ENCODE data around the gene SYT1. TPM values are rescaled to one million over a fixed set of nuclear protein-coding genes. Genes with fewer than 3 reads are reported as not detected.

SYT1 gene
- total RNA-seq, 1 experiment from 2014 or later = 15.8 TPM

DNA sequence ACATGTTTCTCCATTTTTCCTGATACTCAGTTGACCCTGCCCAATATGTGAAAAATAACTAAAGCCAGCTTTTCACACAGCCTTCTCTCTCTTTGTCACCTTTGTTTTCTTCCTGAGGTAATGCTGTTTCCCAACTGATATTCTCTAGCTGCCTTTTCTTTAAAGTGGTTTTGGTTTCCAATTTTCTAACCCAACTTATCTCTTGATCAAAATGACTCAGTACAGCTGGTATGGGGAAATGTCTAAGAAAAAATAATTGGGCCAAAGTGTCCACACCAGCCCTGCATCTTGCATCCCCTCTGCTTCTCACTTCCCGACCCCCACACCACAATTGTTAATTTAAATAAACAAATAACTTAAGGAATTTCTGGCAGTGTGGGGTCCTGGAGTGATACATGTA lies 193.8 kb downstream of the SYT1 start:
- no peak overlapping the region for H2AK5ac ChIP-seq (ENCODE audit: insufficient read length, low read length)
- Mint-ChIP-seq H3K4me1 (peaks cover 19 to 25% of the 10 kb centered on the region in 2 experiments), H3K27me3 (ENCODE audit: low read depth) (no peaks in the 10 kb centered on the region), H3K4me3 (no peak overlapping the region), H3K27ac (peak overlapping the region in 1 of 3 experiments; percentile 32; a peak in 2 of 7 replicates), H3K36me3 (ENCODE audit: insufficient read depth in 1 of 3, low read depth in 3 of 3) (no peaks in the 10 kb centered on the region), H3K9me3 (no peaks in the 10 kb centered on the region)
- no peaks in the 10 kb centered on the region for H3K27me3 ChIP-seq (ENCODE audit: insufficient read depth, low read length)
- H2BK120ac ChIP-seq (ENCODE audit: low read depth, low read length, poor library complexity, severe bottlenecking) = no peak overlapping the region
- H3K79me2 ChIP-seq (ENCODE audit: insufficient read depth, low read length) = no peaks in the 10 kb centered on the region
- H3K56ac ChIP-seq (ENCODE audit: insufficient read length, low read depth, low read length) = no peak overlapping the region
- H3K18ac ChIP-seq (ENCODE audit: insufficient read length, low read depth, low read length) = no peak overlapping the region
- H3K79me1 ChIP-seq (ENCODE audit: insufficient read depth, low read depth, low read length, poor library complexity, severe bottlenecking) = no peaks in the 10 kb centered on the region
- no peak overlapping the region for H4K91ac ChIP-seq (ENCODE audit: insufficient read length, low read depth, low read length)
- H3K23me2 ChIP-seq (ENCODE audit: insufficient read length, low read depth, low read length, poor library complexity, severe bottlenecking) = no peaks in the 10 kb centered on the region
- no peak for TF ChIP-seq CTCF (conservative IDR thresholded peaks at IDR 0.05)
- H2BK5ac ChIP-seq (ENCODE audit: insufficient read length, low read length) = no peak overlapping the region
- no peak overlapping the region for H3K4ac ChIP-seq (ENCODE audit: low read depth, low read length)
- H4K5ac ChIP-seq (ENCODE audit: insufficient read length, low read depth, low read length) = no peak overlapping the region
- H3K4me2 ChIP-seq (ENCODE audit: insufficient read depth, insufficient read length, low read length) = no peak overlapping the region
- H2BK15ac ChIP-seq (ENCODE audit: low read depth, low read length) = no peak overlapping the region
- no peak overlapping the region for H3K9ac ChIP-seq (ENCODE audit: extremely low read depth, insufficient read length, low read length)
- H2BK12ac ChIP-seq (ENCODE audit: insufficient read length, low read depth, low read length) = no peak overlapping the region
- H4K8ac ChIP-seq (replicated peaks; ENCODE audit: insufficient read length, low read depth, low read length) = no peak overlapping the region
- no peak overlapping the region for H3K14ac ChIP-seq (ENCODE audit: insufficient read depth, low read length)
- H3K9me3 ChIP-seq (ENCODE audit: control insufficient read depth, low read depth, low read length) = no peaks in the 10 kb centered on the region
- no peak overlapping the region for H2BK20ac ChIP-seq (ENCODE audit: low read depth, low read length, poor library complexity, severe bottlenecking)
- no peak overlapping the region for H3T11ph ChIP-seq (ENCODE audit: low read length)
- no peak overlapping the region for H2AFZ ChIP-seq (ENCODE audit: low read length)
- peaks cover 4% of the 10 kb centered on the region; the same call in 1 of the 2 replicates for H3K4me1 ChIP-seq (ENCODE audit: insufficient read depth, low read length)
- DNase-seq = no peak
- WGBS (ENCODE audit: extremely low coverage, insufficient read length, low lambda C conversion rate) = no CpG with 5 or more reads among the region's 1 CpG
- H3K27ac ChIP-seq (ENCODE audit: insufficient read length, low read depth, low read length) = no peak overlapping the region
- no peak overlapping the region for H3K23ac ChIP-seq (ENCODE audit: insufficient read length, low read depth, low read length)
- H4K20me1 ChIP-seq (ENCODE audit: control insufficient read depth, insufficient read depth, insufficient read length) = no peaks in the 10 kb centered on the region

Data from H9 (cell line).